HL-60 (cell line): ENCODE data around the gene ARHGAP21.

Experiments
- DNase-seq, 2 experiments: peaks; one replicate each; pipeline ENCODE4 v3.0.0-alpha.2; 2010 to 2020; ENCODE audit warnings: low read depth in 1 of 2, low spot score in 1 of 2
- H3K27ac ChIP-seq: fragments of 250-450 bp; sonication (Bioruptor Pico); replicated peaks from 2 replicates; pipeline ENCODE4 v1.5.1; 2020; ENCODE audit warnings: mild to moderate bottlenecking, moderate library complexity
- H3K27me3 ChIP-seq: fragments of 250-450 bp; sonication (Bioruptor Pico); 2 replicates; pipeline ENCODE4 v1.5.1; 2021; ENCODE audit warnings: mild to moderate bottlenecking, moderate library complexity; ENCODE audit not compliant: insufficient read depth, poor library complexity, severe bottlenecking
- H3K4me3 ChIP-seq: replicated peaks from 2 replicates; pipeline ENCODE4 v1.5.1; 2011; ENCODE audit warnings: mild to moderate bottlenecking, control low read depth, low read length; ENCODE audit not compliant: insufficient read depth
- CTCF ChIP-seq: IDR thresholded peaks from one replicate; pipeline ENCODE4 v1.5.1; 2011; ENCODE audit warnings: low read length, control low read depth, inconsistent platforms; ENCODE audit not compliant: insufficient read depth
- GABPA ChIP-seq: IDR thresholded peaks from 2 replicates; pipeline ENCODE4 v1.6.1; 2012; ENCODE audit warnings: low read depth
- POLR2AphosphoS5 ChIP-seq: IDR thresholded peaks from 2 replicates; pipeline ENCODE4 v1.6.1; 2012; ENCODE audit warnings: low read depth
- REST ChIP-seq: IDR thresholded peaks from 2 replicates; pipeline ENCODE4 v1.6.1; 2012; ENCODE audit warnings: low read depth; ENCODE audit not compliant: insufficient replicate concordance
- SPI1 ChIP-seq: IDR thresholded peaks from 2 replicates; pipeline ENCODE4 v1.6.1; 2012; ENCODE audit warnings: low read depth, mild to moderate bottlenecking, borderline replicate concordance

Gene ARHGAP21

GRCh38 chr10:24643679-24644209 lies 79.9 kb downstream of the ARHGAP21 start:
- TF ChIP-seq POLR2AphosphoS5 = no peak
- no peak for TF ChIP-seq GABPA
- TF ChIP-seq SPI1 = no peak
- no peak for TF ChIP-seq REST
- TF ChIP-seq CTCF = no peak
- H3K4me3 ChIP-seq = no peak overlapping the region
- DNase-seq = no peak
- H3K27ac ChIP-seq = no peak overlapping the region
- H3K27me3 ChIP-seq = no peaks in the 10 kb centered on the region

- DNase-seq = peak in 1 of 2 experiments; percentile 1
- H3K27ac ChIP-seq = no peak overlapping the region
- H3K4me3 ChIP-seq = no peak overlapping the region
- no peaks in the 10 kb centered on the region for H3K27me3 ChIP-seq
- peak; percentile 15 for TF ChIP-seq CTCF
- TF ChIP-seq GABPA = no peak
- no peak for TF ChIP-seq REST
- TF ChIP-seq SPI1 = no peak
- TF ChIP-seq POLR2AphosphoS5 = no peak
These were observed 80.6 kb downstream of the ARHGAP21 start for GRCh38 chr10:24642921-24643678.

GRCh38 chr10:24639124-24639523 lies 84.6 kb downstream of the ARHGAP21 start:
- no peak overlapping the region for H3K27ac ChIP-seq
- no peak overlapping the region for H3K4me3 ChIP-seq
- H3K27me3 ChIP-seq = no peaks in the 10 kb centered on the region
- TF ChIP-seq REST (no peak), GABPA (no peak), CTCF (no peak), SPI1 (no peak)
- DNase-seq = no peak
